ENCODE measurements around the gene POM121L2. TPM values are rescaled to one million over a fixed set of nuclear protein-coding genes. Genes with fewer than 3 reads are reported as not detected.

Gene POM121L2
- total and polyA plus RNA-seq, 2 of the 13 experiments (the other 11 are each of a cell fraction or from before 2014, with no cell fraction given), result not detected

GRCh38 chr6:27332692-27333641 is 20.9 kb upstream of the POM121L2 start (continued):
- TF ChIP-seq ZNF567 (CRISPR knock-in tag; IDR thresholded peaks at IDR 0.05; ENCODE audit: borderline replicate concordance) (no peak), AKAP8 (CRISPR knock-in tag; IDR thresholded peaks at IDR 0.05) (no peak), ZNF691 (CRISPR knock-in tag; IDR thresholded peaks at IDR 0.05; ENCODE audit: borderline replicate concordance, low read depth) (peak; percentile 87), SMAD9 (CRISPR knock-in tag; IDR thresholded peaks at IDR 0.05) (no peak), ZMAT5 (CRISPR knock-in tag; IDR thresholded peaks at IDR 0.05; ENCODE audit: borderline replicate concordance, low read depth) (no peak), PHF20 (CRISPR knock-in tag; IDR thresholded peaks at IDR 0.05) (0 out of 2 replicates have a peak, but pooled peaks have one; percentile 41), BRF2 (CRISPR knock-in tag; IDR thresholded peaks at IDR 0.05) (no peak), ZNF558 (CRISPR knock-in tag; IDR thresholded peaks at IDR 0.05; ENCODE audit: borderline replicate concordance) (no peak), GATAD1 (CRISPR knock-in tag; IDR thresholded peaks at IDR 0.05) (peak; percentile 59; the same call in 1 of the 2 replicates), SYNCRIP (IDR thresholded peaks at IDR 0.05; ENCODE audit: insufficient read depth, low read depth, low read length) (no peak), ZFX (CRISPR knock-in tag; IDR thresholded peaks at IDR 0.05; ENCODE audit: low read depth) (peak; percentile 53; the same call in 1 of the 2 replicates), SIX4 (CRISPR knock-in tag; IDR thresholded peaks at IDR 0.05) (no peak), NR0B2 (CRISPR knock-in tag; IDR thresholded peaks at IDR 0.05) (no peak), SMAD3 (CRISPR knock-in tag; IDR thresholded peaks at IDR 0.05) (peak; percentile 92; the same call in 1 of the 2 replicates), PATZ1 (CRISPR knock-in tag; IDR thresholded peaks at IDR 0.05) (0 out of 2 replicates have a peak, but pooled peaks have one; percentile 32), ZNF792 (CRISPR knock-in tag; IDR thresholded peaks at IDR 0.05) (peak; percentile 63; the same call in 1 of the 2 replicates), ZNF263 (CRISPR knock-in tag; IDR thresholded peaks at IDR 0.05) (no peak), TAF1 (CRISPR knock-in tag; IDR thresholded peaks at IDR 0.05) (no peak), ZBTB7B (CRISPR knock-in tag; IDR thresholded peaks at IDR 0.05) (peak; percentile 87), THAP7 (CRISPR knock-in tag; IDR thresholded peaks at IDR 0.05) (no peak), HOXD1 (CRISPR knock-in tag; IDR thresholded peaks at IDR 0.05) (no peak; the same call in 1 of the 2 replicates), NCOR1 (IDR thresholded peaks at IDR 0.05; ENCODE audit: borderline replicate concordance, low read length) (peak; percentile 62; the same call in 1 of the 2 replicates), ZNF644 (CRISPR knock-in tag; IDR thresholded peaks at IDR 0.05; ENCODE audit: low read depth) (no peak)

Measured in HepG2 (cell line).